Neuronal stem cell (in vitro differentiated cells): Measurements from ENCODE around the gene GLDC.

ENCODE experiments used
- DNase-seq: peaks from one replicate; pipeline ENCODE4 v3.0.0-alpha.2; 2013; ENCODE audit warnings: low spot score
- H2AFZ ChIP-seq: one replicate; pipeline ENCODE4 v1.6.1; 2013; ENCODE audit warnings: mild to moderate bottlenecking, low read length, inconsistent platforms
- H2AK5ac ChIP-seq: 2 replicates; pipeline ENCODE4 v1.6.1; 2013; ENCODE audit warnings: low read depth, mild to moderate bottlenecking, inconsistent platforms, low read length, moderate library complexity, mixed read lengths
- H2BK120ac ChIP-seq: 2 replicates; pipeline ENCODE4 v1.6.1; 2013; ENCODE audit warnings: low read depth, mild to moderate bottlenecking, inconsistent platforms, low read length, moderate library complexity, mixed read lengths
- H2BK12ac ChIP-seq: one replicate; pipeline ENCODE4 v1.6.1; 2013; ENCODE audit warnings: low read length, inconsistent platforms
- H2BK15ac ChIP-seq: 2 replicates; pipeline ENCODE4 v1.6.1; 2013; ENCODE audit warnings: mild to moderate bottlenecking, low read length, inconsistent platforms, mixed read lengths
- H2BK5ac ChIP-seq: one replicate; pipeline ENCODE4 v1.6.1; 2013; ENCODE audit warnings: inconsistent platforms, mild to moderate bottlenecking, low read length, moderate library complexity
- H3K14ac ChIP-seq: one replicate; pipeline ENCODE4 v1.6.1; 2013; ENCODE audit warnings: low read length, inconsistent platforms
- H3K18ac ChIP-seq: 2 replicates; pipeline ENCODE4 v1.6.1; 2013; ENCODE audit warnings: low read length, inconsistent platforms
- H3K23ac ChIP-seq: 2 replicates; pipeline ENCODE4 v1.6.1; 2013; ENCODE audit warnings: low read depth, mild to moderate bottlenecking, mixed read lengths, low read length, inconsistent platforms; ENCODE audit not compliant: poor library complexity
- H3K27ac ChIP-seq: replicated peaks from 3 replicates; pipeline ENCODE4 v1.5.1; 2013; ENCODE audit warnings: low read length, inconsistent platforms
- H3K27me3 ChIP-seq, 3 experiments: 2 replicates each; pipeline ENCODE4 v1.6.1; 2013; ENCODE audit warnings: low read length in 3 of 3, mild to moderate bottlenecking in 2 of 3, inconsistent platforms in 1 of 3, low read depth in 1 of 3, mixed read lengths in 1 of 3, moderate library complexity in 1 of 3; ENCODE audit not compliant: control insufficient read depth in 3 of 3, insufficient read depth in 3 of 3
- H3K36me3 ChIP-seq, 2 donors: replicated peaks in 1 of 2; 2 replicates each; pipeline ENCODE4 v1.6.1; 2013; ENCODE audit warnings: low read length in 2 of 2; ENCODE audit not compliant: control insufficient read depth in 2 of 2, insufficient read depth in 2 of 2
- H3K4ac ChIP-seq: 2 replicates; pipeline ENCODE4 v1.6.1; 2013; ENCODE audit warnings: inconsistent platforms, mild to moderate bottlenecking, low read length, moderate library complexity
- H3K4me1 ChIP-seq, 2 donors: 1 replicate in 1 of 2; 2 replicates in 1 of 2; pipeline ENCODE4 v1.6.1; 2013; ENCODE audit warnings: low read length in 2 of 2, low read depth in 1 of 2; ENCODE audit not compliant: control insufficient read depth in 2 of 2, insufficient read depth in 1 of 2
- H3K4me2 ChIP-seq: one replicate; pipeline ENCODE4 v1.6.1; 2013; ENCODE audit warnings: mild to moderate bottlenecking, low read length, inconsistent platforms; ENCODE audit not compliant: insufficient read depth, poor library complexity, severe bottlenecking
- H3K4me3 ChIP-seq, 2 donors: 2 replicates each; pipeline ENCODE4 v1.5.1; 2013; ENCODE audit warnings: low read length in 2 of 2, mild to moderate bottlenecking in 2 of 2, inconsistent platforms in 1 of 2, moderate library complexity in 1 of 2
- H3K79me1 ChIP-seq: one replicate; pipeline ENCODE4 v1.6.1; 2013; ENCODE audit warnings: low read depth, mild to moderate bottlenecking, inconsistent platforms, low read length, moderate library complexity
- H3K9ac ChIP-seq: one replicate; pipeline ENCODE4 v1.6.1; 2013; ENCODE audit warnings: mild to moderate bottlenecking, low read depth, low read length, inconsistent platforms; ENCODE audit not compliant: poor library complexity
- H3K9me3 ChIP-seq, 2 donors: replicated peaks in 1 of 2; 2 replicates each; pipeline versions ENCODE3 to v1.6.1; 2013; ENCODE audit warnings: low read length in 2 of 2, mild to moderate bottlenecking in 2 of 2, inconsistent platforms in 1 of 2, low read depth in 1 of 2, mixed read lengths in 1 of 2, moderate library complexity in 1 of 2; ENCODE audit not compliant: control insufficient read depth in 2 of 2, insufficient read depth in 1 of 2
- H4K8ac ChIP-seq: one replicate; pipeline ENCODE4 v1.6.1; 2013; ENCODE audit warnings: low read depth, mild to moderate bottlenecking, inconsistent platforms, low read length, moderate library complexity
- H4K91ac ChIP-seq: one replicate; pipeline ENCODE4 v1.6.1; 2013; ENCODE audit warnings: low read length, low read depth, mild to moderate bottlenecking, inconsistent platforms; ENCODE audit not compliant: poor library complexity
- WGBS, 2 donors: extraction: QIAGEN DNeasy Blood & Tissue Kit; methylation state at CpG; one replicate each; pipeline ENCODE4 v1.1.7; 2013; ENCODE audit warnings: missing lambda C conversion rate in 2 of 2, mixed read lengths in 1 of 2; ENCODE audit not compliant: insufficient read length in 2 of 2, insufficient replicate concordance in 1 of 2; ENCODE audit errors: extremely low coverage in 2 of 2; 5-methylcytosine and 5-hydroxymethylcytosine counted together

Gene GLDC

DNA sequence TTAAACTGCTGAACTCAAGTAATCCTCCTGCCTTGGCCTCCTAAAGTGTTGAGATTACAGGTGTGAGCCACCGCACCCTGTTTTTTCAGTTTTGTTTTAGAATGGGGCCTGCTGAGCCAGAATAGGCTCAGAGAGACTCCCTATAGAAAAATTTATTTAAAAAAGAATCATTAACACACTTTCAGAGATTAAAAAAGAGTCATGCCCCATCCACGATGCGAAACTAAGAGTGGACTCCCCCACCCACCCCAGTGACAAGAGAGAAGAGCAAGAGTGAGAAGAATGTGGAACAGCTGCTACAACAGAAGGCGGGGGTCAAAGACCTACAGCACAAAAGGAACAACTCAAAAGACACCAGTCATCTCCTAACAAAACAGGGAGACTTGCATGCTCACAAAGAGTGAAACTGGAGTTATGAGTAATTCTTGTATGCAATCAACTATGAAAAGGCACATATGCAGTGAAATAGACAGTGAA is 47.2 kb downstream of the GLDC start:
- Histone ChIP-seq H3K36me3 (peaks cover 25 to 97% of the 10 kb centered on the region in 2 donors), H3K9ac (no peak overlapping the region), H3K4ac (no peak overlapping the region), H2AK5ac (no peak overlapping the region), H3K4me2 (no peak overlapping the region), H2BK12ac (no peak overlapping the region), H2BK120ac (no peak overlapping the region), H2AFZ (no peak overlapping the region), H3K27ac (no peak overlapping the region), H3K18ac (no peak overlapping the region), H3K79me1 (no peaks in the 10 kb centered on the region), H4K91ac (no peak overlapping the region), H2BK5ac (no peak overlapping the region), H3K27me3 (no peaks in the 10 kb centered on the region), H3K4me3 (no peak overlapping the region), H3K4me1 (no peaks in the 10 kb centered on the region), H3K14ac (no peak overlapping the region), H3K9me3 (no peaks in the 10 kb centered on the region), H4K8ac (no peak overlapping the region), H3K23ac (no peak overlapping the region), H2BK15ac (no peak overlapping the region)
- WGBS, 2 donors = no CpG with 5 or more reads among the region's 4 CpGs
- no peak for DNase-seq

DNA sequence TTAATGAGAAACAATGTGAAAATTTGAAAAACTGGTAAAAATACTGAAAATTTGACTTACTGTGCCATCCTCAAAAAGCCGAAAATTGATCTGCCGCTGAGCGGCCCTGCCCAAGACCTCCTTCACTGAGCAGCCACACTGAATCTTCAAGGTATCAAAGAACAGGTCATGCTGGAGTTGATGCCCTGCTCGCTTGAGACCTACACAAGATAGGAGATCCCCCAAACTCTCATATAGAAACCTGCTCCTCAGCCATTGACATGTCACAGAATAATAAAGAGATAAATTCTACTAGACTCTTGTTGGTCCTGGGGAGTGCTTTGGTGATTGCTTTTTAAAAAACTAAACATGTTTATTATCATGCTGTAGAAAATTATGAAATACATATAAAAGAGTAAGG is 52.7 kb downstream of the GLDC start:
- WGBS, 2 donors = no CpG with 5 or more reads among the region's 4 CpGs
- Histone ChIP-seq H3K4me1 (no peaks in the 10 kb centered on the region), H4K8ac (no peak overlapping the region), H2BK5ac (no peak overlapping the region), H3K18ac (no peak overlapping the region), H3K4me2 (no peak overlapping the region), H3K9me3 (no peaks in the 10 kb centered on the region), H2BK15ac (no peak overlapping the region), H2AK5ac (no peak overlapping the region), H3K4me3 (no peak overlapping the region), H3K14ac (no peak overlapping the region), H2AFZ (no peak overlapping the region), H4K91ac (no peak overlapping the region), H3K27ac (no peak overlapping the region), H3K79me1 (no peaks in the 10 kb centered on the region), H2BK120ac (no peak overlapping the region), H3K36me3 (peaks cover 21 to 99% of the 10 kb centered on the region in 2 donors), H3K9ac (no peak overlapping the region), H3K27me3 (no peaks in the 10 kb centered on the region), H3K23ac (no peak overlapping the region), H3K4ac (no peak overlapping the region), H2BK12ac (no peak overlapping the region)
- no peak for DNase-seq

DNA sequence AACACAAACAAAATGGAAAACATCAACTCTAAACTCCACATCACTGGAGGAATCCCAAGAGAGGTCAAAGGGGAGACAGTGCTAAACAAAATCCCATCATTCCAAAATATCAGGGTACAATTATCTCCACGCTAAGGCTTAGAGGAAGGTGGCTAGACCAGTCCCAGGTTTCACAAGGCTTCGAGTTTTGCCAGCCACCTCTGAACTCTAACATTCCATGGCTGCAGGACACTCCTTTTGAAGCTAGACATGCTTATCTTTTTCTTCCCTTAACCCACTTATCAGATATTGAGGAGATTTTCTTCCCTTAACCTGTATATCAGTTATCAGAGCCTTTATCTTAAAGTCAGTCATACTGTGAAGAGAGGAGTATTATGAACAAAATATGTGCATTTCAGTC is 53.3 kb downstream of the GLDC start:
- no peak overlapping the region for H3K4ac ChIP-seq
- no CpG with 5 or more reads among the region's 2 CpGs for WGBS, 2 donors
- no peaks in the 10 kb centered on the region for H3K27me3 ChIP-seq
- no peak overlapping the region for H3K23ac ChIP-seq
- H2BK120ac ChIP-seq = no peak overlapping the region
- no peak overlapping the region for H2AFZ ChIP-seq
- H3K79me1 ChIP-seq = no peaks in the 10 kb centered on the region
- H3K18ac ChIP-seq = no peak overlapping the region
- H3K4me2 ChIP-seq = no peak overlapping the region
- no peaks in the 10 kb centered on the region for H3K4me1 ChIP-seq
- no peak overlapping the region for H3K4me3 ChIP-seq
- no peak overlapping the region for H2BK15ac ChIP-seq
- no peak overlapping the region for H2BK5ac ChIP-seq
- H3K27ac ChIP-seq = no peak overlapping the region
- H3K9ac ChIP-seq = no peak overlapping the region
- H3K36me3 ChIP-seq = peaks cover 21 to 99% of the 10 kb centered on the region in 2 donors
- H3K9me3 ChIP-seq = no peaks in the 10 kb centered on the region
- no peak overlapping the region for H4K91ac ChIP-seq
- H4K8ac ChIP-seq = no peak overlapping the region
- H2BK12ac ChIP-seq = no peak overlapping the region
- DNase-seq = no peak
- H2AK5ac ChIP-seq = no peak overlapping the region
- H3K14ac ChIP-seq = no peak overlapping the region

DNA sequence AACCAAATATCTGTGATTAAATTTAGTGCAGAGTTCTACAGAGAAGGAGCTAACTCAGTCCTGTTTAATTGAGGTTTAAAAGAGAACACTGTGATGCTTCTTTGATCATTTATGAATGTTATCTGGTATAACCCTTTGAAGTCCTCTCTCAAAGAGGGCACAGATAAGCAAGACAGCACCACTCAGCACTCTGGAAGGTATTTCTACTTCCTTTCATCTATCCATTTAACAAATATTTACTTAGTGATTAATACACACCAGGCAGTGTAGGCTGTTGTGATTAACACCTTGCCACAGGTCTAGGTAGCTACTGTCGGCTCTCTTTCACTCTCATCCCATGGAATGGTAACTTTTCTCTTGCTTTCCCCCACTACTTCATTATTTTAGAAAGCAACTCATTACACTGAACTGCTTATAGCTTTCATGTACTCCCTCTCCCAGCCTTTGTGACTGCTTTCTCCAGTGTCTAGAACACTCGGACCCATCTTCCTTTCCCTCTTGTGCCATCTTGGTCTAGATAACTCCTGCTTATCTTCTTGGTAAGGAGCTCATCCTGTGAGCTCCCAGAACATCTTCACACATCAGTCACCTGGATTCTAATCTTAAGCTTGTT is 54.7 kb downstream of the GLDC start:
- Histone ChIP-seq H3K18ac (no peak overlapping the region), H3K4me1 (no peaks in the 10 kb centered on the region), H3K4me2 (no peak overlapping the region), H3K27me3 (no peaks in the 10 kb centered on the region), H3K23ac (no peak overlapping the region), H3K4ac (no peak overlapping the region), H3K9ac (no peak overlapping the region), H3K79me1 (no peaks in the 10 kb centered on the region), H3K27ac (no peak overlapping the region), H2AFZ (no peak overlapping the region), H4K8ac (no peak overlapping the region), H3K4me3 (no peak overlapping the region), H2BK120ac (no peak overlapping the region), H3K9me3 (no peaks in the 10 kb centered on the region), H3K36me3 (peaks cover 28 to 97% of the 10 kb centered on the region in 2 donors), H4K91ac (no peak overlapping the region), H2BK15ac (no peak overlapping the region), H2BK12ac (no peak overlapping the region), H2BK5ac (no peak overlapping the region), H2AK5ac (no peak overlapping the region), H3K14ac (no peak overlapping the region)
- WGBS, 2 donors = no CpG with 5 or more reads among the region's 2 CpGs
- no peak for DNase-seq
